ENCODE data around the gene GRIA4.
"Not testable (repeated sequence)": the region's sequence is repeated elsewhere in the genome, so short reads cannot be mapped to it uniquely, and the experiment has no call there.

GRIA4 gene

GRCh38 chr11:105867742-105868141 lies 257.9 kb downstream of the GRIA4 start:
- no peak for DNase-seq

- DNase-seq = no peak
Observed at GRCh38 chr11:105868762-105869285, 259.0 kb downstream of the GRIA4 start.

GRCh38 chr11:105870516-105871113 lies 260.7 kb downstream of the GRIA4 start:
- no peak for DNase-seq

GRCh38 chr11:105878510-105878909 lies 268.6 kb downstream of the GRIA4 start:
- DNase-seq = no peak

GRCh38 chr11:105878927-105879326 lies 269.1 kb downstream of the GRIA4 start:
- not testable (repeated sequence) for DNase-seq

- DNase-seq = no peak
Observed at GRCh38 chr11:105881027-105881426, 271.2 kb downstream of the GRIA4 start.

GRCh38 chr11:105884436-105884835 lies 274.6 kb downstream of the GRIA4 start:
- DNase-seq = no peak

GRCh38 chr11:105891685-105892084 lies 281.8 kb downstream of the GRIA4 start:
- DNase-seq = no peak

- DNase-seq = no peak
Observed at GRCh38 chr11:105897161-105897560, 287.3 kb downstream of the GRIA4 start.

- DNase-seq = no peak
Observed at GRCh38 chr11:105899772-105900171, 289.9 kb downstream of the GRIA4 start.

- DNase-seq = no peak
Observed at GRCh38 chr11:105900515-105901035, 290.7 kb downstream of the GRIA4 start.

- no peak for DNase-seq
Observed at GRCh38 chr11:105903113-105903512, 293.2 kb downstream of the GRIA4 start.

- DNase-seq = no peak
Observed at GRCh38 chr11:105906517-105906916, 296.6 kb downstream of the GRIA4 start.

- no peak for DNase-seq
Observed at GRCh38 chr11:105907319-105907718, 297.4 kb downstream of the GRIA4 start.

GRCh38 chr11:105910095-105910715 lies 300.3 kb downstream of the GRIA4 start:
- DNase-seq = peak; percentile 5

- DNase-seq = no peak
Observed at GRCh38 chr11:105911454-105911853, 301.6 kb downstream of the GRIA4 start.

GRCh38 chr11:105912666-105913065 lies 302.8 kb downstream of the GRIA4 start:
- DNase-seq = no peak

GRCh38 chr11:105915021-105915420 lies 305.1 kb downstream of the GRIA4 start:
- no peak for DNase-seq

- no peak for DNase-seq
Observed at GRCh38 chr11:105918039-105918438, 308.2 kb downstream of the GRIA4 start.

- DNase-seq = no peak
Observed at GRCh38 chr11:105918600-105918999, 308.7 kb downstream of the GRIA4 start.

GRCh38 chr11:105923252-105923651 lies 313.4 kb downstream of the GRIA4 start:
- DNase-seq = no peak

GRCh38 chr11:105923807-105924206 lies 313.9 kb downstream of the GRIA4 start:
- DNase-seq = peak; percentile 35

GRCh38 chr11:105929084-105929955 lies 319.4 kb downstream of the GRIA4 start:
- DNase-seq = no peak
